SU-DHL-6 (cell line): Measurements from ENCODE around the gene ACSF3.

Source experiments
- H2AFZ ChIP-seq: fragments of 200-600 bp; sonication (generic); 2 replicates; pipeline ENCODE4 v1.6.1; 2014; ENCODE audit warnings: low read depth, mild to moderate bottlenecking, moderate library complexity, mixed read lengths, antibody characterized with exemption, low read length; ENCODE audit not compliant: severe bottlenecking
- H3F3A ChIP-seq: fragments of 200-600 bp; shearing (Covaris generic); 2 replicates; pipeline ENCODE4 v1.6.0; 2016; ENCODE audit warnings: antibody characterized with exemption, mild to moderate bottlenecking; ENCODE audit not compliant: insufficient read depth
- H3K27ac ChIP-seq: fragments of 200-600 bp; sonication (generic); 2 replicates; pipeline ENCODE4 v1.5.1; 2016; ENCODE audit warnings: low read depth, mild to moderate bottlenecking, low read length, moderate library complexity, mixed read lengths
- H3K27me3 ChIP-seq: fragments of 200-600 bp; sonication (generic), shearing (Covaris generic); 2 replicates; pipeline ENCODE4 v1.6.0; 2014; ENCODE audit warnings: mild to moderate bottlenecking, low read length
- H3K36me3 ChIP-seq: fragments of 200-600 bp; sonication (generic); 2 replicates; pipeline ENCODE4 v1.6.1; 2014; ENCODE audit warnings: mild to moderate bottlenecking, low read length, mixed read lengths
- H3K4me2 ChIP-seq: fragments of 300-600, 200-600 bp; shearing (Covaris generic), sonication (generic); 2 replicates; pipeline ENCODE4 v1.6.0; 2014; ENCODE audit warnings: low read length, low read depth, mild to moderate bottlenecking; ENCODE audit not compliant: poor library complexity, severe bottlenecking
- H3K4me3 ChIP-seq: fragments of 200-600 bp; sonication (generic); 2 replicates; pipeline ENCODE4 v1.5.1; 2014; ENCODE audit warnings: antibody characterized with exemption, low read length, mild to moderate bottlenecking, mixed read lengths; ENCODE audit not compliant: insufficient read depth, poor library complexity, severe bottlenecking
- H3K79me2 ChIP-seq: fragments of 200-600 bp; sonication (generic); 2 replicates; pipeline ENCODE4 v1.6.1; 2014; ENCODE audit warnings: mild to moderate bottlenecking, low read length, moderate library complexity; ENCODE audit not compliant: insufficient read depth
- H3K9ac ChIP-seq: fragments of 200-600 bp; sonication (generic); 2 replicates; pipeline ENCODE4 v1.7.0; 2014; ENCODE audit warnings: mild to moderate bottlenecking, low read length
- H3K9me2 ChIP-seq: fragments of 200-600 bp; sonication (generic); replicated peaks from 2 replicates; pipeline ENCODE4 v1.6.1; 2014; ENCODE audit warnings: low read length; ENCODE audit not compliant: insufficient read depth
- H3K9me3 ChIP-seq: fragments of 200-600 bp; sonication (generic); 2 replicates; pipeline ENCODE4 v1.6.1; 2014; ENCODE audit warnings: low read length, mixed read lengths; ENCODE audit not compliant: insufficient read depth
- H4K20me1 ChIP-seq: fragments of 200-600 bp; sonication (generic); 2 replicates; pipeline ENCODE4 v1.6.1; 2014; ENCODE audit warnings: low read depth, mild to moderate bottlenecking, antibody characterized with exemption, low read length, moderate library complexity, mixed read lengths
- EZH2phosphoT487 ChIP-seq: fragments of 200-600 bp; sonication (generic), shearing (Covaris generic); conservative IDR thresholded peaks from 2 replicates; pipeline ENCODE4 v1.6.1; 2018; ENCODE audit warnings: mild to moderate bottlenecking, antibody characterized with exemption, low read length, moderate library complexity, mixed read lengths
- TF ChIP-seq, protein P1 (sequence below): fragments of 200-600 bp; sonication (generic); IDR thresholded peaks from one replicate; pipeline ENCODE4 v1.5.1; 2017; ENCODE audit warnings: antibody characterized with exemption, mild to moderate bottlenecking, low read length, moderate library complexity; ENCODE audit not compliant: insufficient read depth, poor library complexity, severe bottlenecking

The ACSF3 gene

DNA sequence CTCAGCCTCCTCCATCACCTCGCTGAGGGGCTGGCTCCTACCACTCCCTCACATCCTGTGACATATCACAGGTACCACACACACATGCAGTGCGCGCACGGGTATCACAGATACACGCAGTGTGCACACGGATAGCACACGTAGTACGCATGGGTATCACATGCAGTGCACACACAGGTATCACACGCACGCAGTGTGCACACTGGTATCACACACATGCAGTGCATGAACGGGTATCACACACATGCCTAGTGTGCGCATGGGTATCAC, 30.1 kb downstream of the ACSF3 start:
- Histone ChIP-seq H4K20me1 (no peaks in the 10 kb centered on the region), H3K79me2 (peaks cover 28% of the 10 kb centered on the region; the same call in 1 of the 2 replicates)

DNA sequence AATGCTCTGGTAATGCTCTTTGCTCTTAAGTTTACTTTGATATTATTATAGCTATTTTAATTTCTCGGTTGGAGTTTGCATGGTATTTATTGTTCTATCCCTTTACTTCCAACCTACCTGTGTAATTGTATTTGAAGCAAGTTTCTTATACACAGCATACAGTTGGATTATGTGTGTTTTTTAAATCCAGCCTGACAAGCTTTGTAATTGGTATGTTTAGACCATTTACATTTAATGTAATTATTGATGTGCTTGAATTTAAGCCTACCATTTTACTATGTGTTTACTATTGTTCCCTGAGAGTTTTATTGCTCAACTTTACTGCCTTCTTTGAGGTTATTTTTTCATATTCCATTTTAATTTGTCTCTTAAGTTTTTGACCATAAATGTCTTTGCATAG, 35.7 kb downstream of the ACSF3 start:
- Histone ChIP-seq H3K9ac (no peak overlapping the region), H3K9me2 (no peaks in the 10 kb centered on the region), H3F3A (peaks cover 10% of the 10 kb centered on the region; the same call in 1 of the 2 replicates), H4K20me1 (no peaks in the 10 kb centered on the region), H2AFZ (no peak overlapping the region), H3K9me3 (no peaks in the 10 kb centered on the region), H3K27me3 (no peaks in the 10 kb centered on the region), H3K79me2 (peaks cover 48% of the 10 kb centered on the region), H3K4me2 (no peak overlapping the region), H3K4me3 (no peak overlapping the region), H3K36me3 (peaks cover 27% of the 10 kb centered on the region), H3K27ac (no peak overlapping the region)
- TF ChIP-seq EZH2phosphoT487, result no peak
- TF ChIP-seq, protein P1, sequence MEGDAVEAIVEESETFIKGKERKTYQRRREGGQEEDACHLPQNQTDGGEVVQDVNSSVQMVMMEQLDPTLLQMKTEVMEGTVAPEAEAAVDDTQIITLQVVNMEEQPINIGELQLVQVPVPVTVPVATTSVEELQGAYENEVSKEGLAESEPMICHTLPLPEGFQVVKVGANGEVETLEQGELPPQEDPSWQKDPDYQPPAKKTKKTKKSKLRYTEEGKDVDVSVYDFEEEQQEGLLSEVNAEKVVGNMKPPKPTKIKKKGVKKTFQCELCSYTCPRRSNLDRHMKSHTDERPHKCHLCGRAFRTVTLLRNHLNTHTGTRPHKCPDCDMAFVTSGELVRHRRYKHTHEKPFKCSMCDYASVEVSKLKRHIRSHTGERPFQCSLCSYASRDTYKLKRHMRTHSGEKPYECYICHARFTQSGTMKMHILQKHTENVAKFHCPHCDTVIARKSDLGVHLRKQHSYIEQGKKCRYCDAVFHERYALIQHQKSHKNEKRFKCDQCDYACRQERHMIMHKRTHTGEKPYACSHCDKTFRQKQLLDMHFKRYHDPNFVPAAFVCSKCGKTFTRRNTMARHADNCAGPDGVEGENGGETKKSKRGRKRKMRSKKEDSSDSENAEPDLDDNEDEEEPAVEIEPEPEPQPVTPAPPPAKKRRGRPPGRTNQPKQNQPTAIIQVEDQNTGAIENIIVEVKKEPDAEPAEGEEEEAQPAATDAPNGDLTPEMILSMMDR, result no peak

More for the DNA sequence above, 30.1 kb downstream of the ACSF3 start:
- Histone ChIP-seq H3K9me2 (no peaks in the 10 kb centered on the region), H3K4me2 (no peak overlapping the region), H3K27me3 (no peaks in the 10 kb centered on the region), H3K27ac (peak overlapping the region; percentile 94), H3K4me3 (no peak overlapping the region), H3K36me3 (peaks cover 12% of the 10 kb centered on the region; the same call in 1 of the 2 replicates), H3K9me3 (no peaks in the 10 kb centered on the region), H2AFZ (no peak overlapping the region), H3K9ac (no peak overlapping the region), H3F3A (peaks cover 30% of the 10 kb centered on the region)
- TF ChIP-seq EZH2phosphoT487, result no peak

DNA sequence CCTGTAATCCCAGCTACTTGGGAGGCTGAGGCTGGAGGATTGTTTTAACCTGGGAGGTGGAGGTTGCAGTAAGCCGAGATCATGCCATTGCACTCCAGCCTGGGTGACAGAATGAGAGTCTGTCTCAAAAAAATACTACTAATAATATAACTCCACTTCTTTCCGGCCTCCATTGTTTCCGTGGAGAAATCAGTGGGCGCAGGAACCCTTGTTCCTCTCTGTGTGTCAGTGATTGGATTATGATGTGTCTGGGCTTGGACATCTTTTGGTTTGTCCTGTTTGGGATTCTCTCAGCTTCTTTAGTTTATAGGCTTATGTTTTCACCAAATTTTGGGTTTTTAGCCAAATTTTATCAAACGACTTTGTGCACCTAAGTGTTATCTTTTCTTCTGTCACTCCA, 36.8 kb downstream of the ACSF3 start:
- no peaks in the 10 kb centered on the region for H3K9me3 ChIP-seq
- no peak overlapping the region for H3K4me3 ChIP-seq
- H3F3A ChIP-seq, result peaks cover 10% of the 10 kb centered on the region; the same call in 1 of the 2 replicates
- TF ChIP-seq, protein P1, result no peak
- no peak for TF ChIP-seq EZH2phosphoT487
- no peaks in the 10 kb centered on the region for H3K9me2 ChIP-seq
- no peak overlapping the region for H3K9ac ChIP-seq
- peaks cover 32% of the 10 kb centered on the region for H3K36me3 ChIP-seq
- no peaks in the 10 kb centered on the region for H3K27me3 ChIP-seq
- H4K20me1 ChIP-seq, result no peaks in the 10 kb centered on the region
- peaks cover 43% of the 10 kb centered on the region for H3K79me2 ChIP-seq
- no peak overlapping the region for H2AFZ ChIP-seq
- no peak overlapping the region for H3K4me2 ChIP-seq
- H3K27ac ChIP-seq, result no peak overlapping the region

DNA sequence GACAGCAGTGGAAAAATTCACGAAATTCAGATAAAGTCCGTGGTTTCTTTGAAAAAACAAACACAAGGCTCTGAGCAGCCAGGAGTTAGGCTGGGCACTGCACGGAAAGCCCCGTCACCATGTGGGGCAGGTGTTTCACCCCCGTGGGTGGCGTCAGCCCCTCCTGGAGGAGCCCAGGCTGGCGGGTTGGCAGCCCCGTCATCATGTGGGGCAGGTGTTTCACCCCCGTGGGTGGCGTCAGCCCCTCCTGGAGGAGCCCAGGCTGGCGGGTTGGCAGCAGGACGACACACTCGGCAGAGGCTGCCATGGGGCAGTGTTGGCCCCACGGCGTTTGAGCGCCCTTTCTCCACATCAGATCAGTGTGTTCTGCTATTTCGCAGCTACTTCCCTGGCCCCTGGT, 38.1 kb downstream of the ACSF3 start:
- H3K27me3 ChIP-seq, result no peaks in the 10 kb centered on the region

More for the DNA sequence above, 38.1 kb downstream of the ACSF3 start:
- H3K9me3 ChIP-seq, result no peaks in the 10 kb centered on the region
- H3K9me2 ChIP-seq, result no peaks in the 10 kb centered on the region
- TF ChIP-seq EZH2phosphoT487, result no peak
- TF ChIP-seq, protein P1, result no peak
- no peak overlapping the region for H3K9ac ChIP-seq
- H3F3A ChIP-seq, result peaks cover 7% of the 10 kb centered on the region; the same call in 1 of the 2 replicates
- no peak overlapping the region for H3K4me2 ChIP-seq
- no peaks in the 10 kb centered on the region for H4K20me1 ChIP-seq
- no peak overlapping the region for H2AFZ ChIP-seq
- H3K79me2 ChIP-seq, result peaks cover 37% of the 10 kb centered on the region
- H3K27ac ChIP-seq, result peak overlapping the region; percentile 33; the same call in 1 of the 2 replicates
- H3K36me3 ChIP-seq, result peaks cover 26% of the 10 kb centered on the region
- no peak overlapping the region for H3K4me3 ChIP-seq
